SIG-M5 (cell line): ENCODE results near the gene SMC2.

Experiments
- DNase-seq: peaks from one replicate; lab custom pipeline; 2025; lab: John Stamatoyannopoulos, UW

Gene SMC2

DNA sequence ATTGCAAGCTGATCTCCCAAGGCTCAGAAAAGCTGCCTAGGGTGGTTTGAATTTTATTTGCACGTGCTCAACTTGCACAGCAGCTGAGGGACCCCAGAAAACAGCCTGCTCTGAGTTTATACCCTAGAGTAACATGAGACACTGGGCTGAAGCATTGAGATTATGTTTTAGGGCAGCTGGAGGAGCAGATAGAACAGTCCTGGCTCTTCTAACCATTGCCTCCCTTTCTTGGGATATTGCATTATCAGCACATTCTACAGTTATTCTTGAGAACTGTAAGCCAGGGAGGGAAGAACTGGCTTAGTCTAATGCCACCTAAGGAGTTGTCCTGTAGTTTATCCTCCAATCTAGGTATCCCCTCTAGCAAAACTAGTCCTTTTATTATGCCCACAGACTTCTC lies 10.3 kb downstream of the SMC2 start:
- no peak for DNase-seq

DNA sequence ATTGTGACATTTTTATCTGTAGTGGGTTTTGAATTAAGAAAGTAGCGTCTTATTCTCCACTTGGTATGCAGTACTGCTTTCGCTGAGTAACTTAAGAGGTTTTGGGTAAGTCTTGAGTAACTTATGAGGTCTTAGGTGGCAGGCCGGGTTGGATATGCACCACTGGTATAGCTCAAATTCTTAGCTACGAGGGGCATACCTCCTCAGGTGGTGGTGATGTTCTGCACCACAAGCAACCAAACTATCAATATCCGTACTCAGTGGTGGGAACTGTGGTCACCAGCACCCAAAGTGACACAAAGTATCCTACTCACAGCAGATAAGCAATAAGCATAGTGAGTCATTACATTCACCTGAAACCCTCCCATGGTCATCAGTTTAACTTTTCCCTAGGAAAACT lies 13.7 kb downstream of the SMC2 start:
- no peak for DNase-seq

DNA sequence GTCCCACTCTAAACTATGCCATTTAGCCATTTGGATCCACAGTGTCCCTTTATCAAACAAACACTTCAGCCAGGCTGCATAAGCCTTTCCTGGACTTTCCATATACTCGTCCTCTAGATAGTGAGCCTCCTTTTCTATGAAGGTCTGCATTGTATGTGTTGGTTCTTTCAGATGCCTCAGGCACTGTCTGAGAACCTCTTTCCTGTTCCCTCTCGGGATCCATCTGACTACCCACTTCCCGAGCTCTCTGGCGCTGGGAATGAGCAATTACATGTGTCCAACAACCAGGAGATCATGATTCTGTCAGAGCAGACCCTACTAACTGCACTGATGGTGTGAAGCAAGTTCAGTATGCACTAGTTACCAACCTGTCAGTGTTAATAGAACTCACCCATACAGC lies 14.2 kb downstream of the SMC2 start:
- DNase-seq: no peak

GRCh38 chr9:104110509-104110908 lies 16.4 kb downstream of the SMC2 start:
- no peak for DNase-seq

DNA sequence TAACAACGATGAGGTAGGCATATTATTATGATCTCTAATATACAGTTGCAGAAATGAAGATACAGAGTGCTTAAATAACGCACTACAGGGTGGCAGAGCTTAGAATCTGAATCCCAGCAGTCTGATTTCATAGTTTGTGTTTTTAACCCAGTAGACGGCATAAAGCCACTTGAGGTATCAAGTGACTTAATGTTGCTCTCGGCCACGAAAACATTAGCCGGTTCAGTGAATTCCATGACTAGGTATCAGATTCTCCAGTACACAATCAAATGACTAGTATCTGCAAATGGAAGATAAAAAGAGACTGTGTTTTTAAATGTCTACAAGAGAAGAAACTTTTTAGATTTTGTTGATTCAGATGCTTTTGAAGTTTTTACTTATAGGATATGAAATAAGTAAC lies 24.8 kb downstream of the SMC2 start:
- no peak for DNase-seq

- no peak for DNase-seq
Measured at GRCh38 chr9:104121022-104121421, 26.9 kb downstream of the SMC2 start.

- DNase-seq: no peak
Measured at GRCh38 chr9:104138243-104138868, 44.2 kb downstream of the SMC2 start.

GRCh38 chr9:104142799-104143549 lies 48.9 kb downstream of the SMC2 start:
- DNase-seq: no peak

GRCh38 chr9:104143550-104143910 lies 49.4 kb downstream of the SMC2 start:
- no peak for DNase-seq

- no peak for DNase-seq
Measured at GRCh38 chr9:104144336-104144735, 50.2 kb downstream of the SMC2 start.

DNA sequence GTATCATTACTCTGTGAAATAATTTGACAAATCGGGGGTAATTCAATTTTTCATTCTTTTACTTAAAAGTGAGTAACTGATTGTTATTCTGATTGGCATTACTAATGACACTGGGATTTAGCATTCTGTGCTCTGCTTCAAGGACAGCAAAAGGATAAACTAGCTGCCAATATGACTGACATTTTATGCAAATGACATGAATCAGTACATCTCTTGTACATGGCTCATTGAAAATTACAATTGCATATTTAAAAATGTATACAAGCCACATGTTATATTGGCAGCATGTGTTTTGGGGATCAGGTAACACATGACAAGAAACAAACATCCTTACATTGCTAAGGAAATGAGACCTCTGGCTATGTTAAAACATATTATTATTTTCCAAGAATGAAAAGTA lies 79.0 kb downstream of the SMC2 start:
- DNase-seq: no peak

GRCh38 chr9:104177003-104177611 lies 83.0 kb downstream of the SMC2 start:
- DNase-seq: no peak

GRCh38 chr9:104177676-104178075 lies 83.6 kb downstream of the SMC2 start:
- no peak for DNase-seq
